UCSD-AML1 (cell line): ENCODE results near the gene ADAR.

Experiments
- DNase-seq: peaks from one replicate; lab custom pipeline; 2025; ENCODE audit not compliant: unreplicated experiment; lab: John Stamatoyannopoulos, UW

Gene ADAR

DNA sequence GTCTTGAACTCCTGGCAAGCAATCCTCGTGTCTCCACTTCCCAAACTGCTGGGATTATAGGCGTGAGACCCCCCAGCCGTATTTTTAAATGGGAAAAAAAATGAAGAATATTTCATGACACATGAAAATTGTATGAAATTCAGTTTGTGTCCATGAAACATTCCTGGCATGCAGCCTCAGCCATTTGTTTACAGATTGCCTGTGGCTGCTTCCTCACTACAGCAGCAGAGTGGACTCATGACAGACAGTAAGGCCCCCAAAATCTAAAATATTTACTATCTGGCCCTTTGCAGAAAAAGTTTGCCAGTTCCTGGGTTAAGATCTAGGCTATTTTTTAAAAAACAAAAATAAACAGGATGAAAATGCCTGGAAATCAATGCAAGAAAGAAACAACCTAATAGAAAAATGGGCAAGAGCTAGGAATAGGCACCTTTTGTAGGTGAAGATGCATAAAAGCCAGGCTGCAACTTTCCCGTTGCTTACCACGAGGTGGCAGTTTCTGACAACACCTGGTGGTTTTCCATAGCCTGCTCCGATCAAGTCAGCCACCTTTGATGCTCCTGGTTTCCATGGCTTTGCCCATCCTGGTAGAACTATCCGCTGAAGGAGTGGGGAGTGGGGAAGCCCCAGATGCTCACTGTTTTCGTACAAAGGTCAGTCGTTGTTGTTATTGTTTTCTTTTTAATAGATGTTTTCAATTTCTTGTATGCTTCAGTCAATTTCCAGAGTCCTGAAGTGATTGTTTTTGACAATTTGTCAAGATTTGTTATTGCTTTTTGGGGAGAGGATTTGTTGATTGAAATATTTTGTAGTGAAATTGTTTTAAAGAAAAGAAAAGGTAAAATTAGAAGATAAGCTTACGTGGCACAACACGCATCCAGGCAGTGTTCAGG is 73.8 kb downstream of the ADAR start:
- no peak for DNase-seq
